Ascending aorta (tissue), 2 donors: ENCODE data around the gene TMEM53. TPM values are rescaled to one million over a fixed set of nuclear protein-coding genes. Genes with fewer than 3 reads are reported as not detected.

Experiments
- DNase-seq, 2 donors: peaks; one replicate each; pipeline ENCODE4 v3.0.0-alpha.2; 2019; ENCODE audit warnings: low spot score in 2 of 2
- H3K27ac ChIP-seq, 2 donors: fragments of 200-600 bp; sonication (generic); one replicate each; pipeline ENCODE4 v1.5.1; 2016 to 2017; ENCODE audit warnings: mild to moderate bottlenecking in 1 of 2
- H3K27me3 ChIP-seq: fragments of 200-600 bp; sonication (generic); one replicate; pipeline ENCODE4 v1.5.1; 2017
- H3K36me3 ChIP-seq, 2 donors: fragments of 200-600 bp; sonication (generic); one replicate each; pipeline ENCODE4 v1.5.1; 2016
- H3K4me1 ChIP-seq, 2 donors: fragments of 200-600 bp; sonication (generic); one replicate each; pipeline ENCODE4 v1.5.1; 2016 to 2017; ENCODE audit warnings: mild to moderate bottlenecking in 1 of 2
- H3K4me3 ChIP-seq, 2 donors: fragments of 200-600 bp; sonication (generic); one replicate each; pipeline ENCODE4 v1.5.1; 2016 to 2017; ENCODE audit warnings: mild to moderate bottlenecking in 1 of 2
- H3K9me3 ChIP-seq, 2 donors: fragments of 200-600 bp; sonication (generic); one replicate each; pipeline ENCODE4 v1.5.1; 2016
- intact Hi-C: fragments of 100-400 bp; cut with DNase I; formaldehyde crosslinking; loops from one replicate; pipeline ENCODE4 v1.15.1; 2023
- total RNA-seq: library from RNA; depleted of rRNA; stranded (reverse); fragments of >200 nt; gene quantifications from one replicate; pipeline ENCODE4 v1.1.0, GENCODE V29; 2016
- TF ChIP-seq, protein P1 (sequence below), 3 experiments: fragments of 200-600 bp in 2 of 3; fragments of 450-650 bp in 1 of 3; sonication (generic) in 2 of 3; IDR thresholded peaks; one replicate each; pipeline ENCODE4 v1.5.1; 2016 to 2019; ENCODE audit warnings: antibody characterized with exemption in 3 of 3, mild to moderate bottlenecking in 1 of 3, moderate library complexity in 1 of 3

Gene TMEM53
- total RNA-seq, 1 donor from 2014 or later = 9.2 TPM

DNA sequence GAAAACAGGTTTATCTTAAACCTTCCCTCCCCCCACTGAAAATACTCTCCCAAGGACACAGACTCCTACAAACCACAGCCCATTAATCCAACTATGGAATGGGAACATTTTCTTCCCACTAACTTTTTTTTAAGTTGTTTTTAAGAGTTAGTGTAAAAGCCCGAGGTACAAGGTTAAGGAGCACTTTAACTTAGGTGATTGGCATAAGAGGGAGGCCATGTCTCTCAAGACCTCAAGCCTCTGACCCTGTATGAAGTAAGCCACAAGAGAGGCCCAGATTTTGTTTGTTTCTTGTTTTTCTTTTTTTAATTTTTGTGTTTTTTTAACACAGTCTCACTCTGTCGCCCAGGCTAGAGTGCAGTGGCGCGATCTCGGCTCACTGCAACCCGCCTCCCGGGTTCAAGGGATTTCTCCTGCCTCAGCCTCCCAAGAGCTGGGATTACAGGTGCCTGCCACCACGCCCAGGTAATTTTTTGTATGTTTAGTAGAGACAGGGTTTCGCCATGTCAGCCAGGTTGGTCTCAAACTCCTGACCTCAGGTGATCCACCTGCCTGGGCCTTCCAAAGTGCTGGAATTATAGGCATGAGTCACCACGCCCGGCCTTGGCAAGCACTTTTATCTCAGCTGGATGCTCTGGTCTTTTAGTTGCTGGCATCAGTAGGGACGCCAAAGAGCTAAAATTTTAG, 14.6 kb upstream of the TMEM53 start:
- Histone ChIP-seq H3K4me3 (no peak overlapping the region), H3K9me3 (no peaks in the 10 kb centered on the region), H3K4me1 (no peaks in the 10 kb centered on the region), H3K27me3 (no peaks in the 10 kb centered on the region), H3K27ac (no peak overlapping the region), H3K36me3 (no peaks in the 10 kb centered on the region)
- DNase-seq = no peak
- TF ChIP-seq, protein P1, sequence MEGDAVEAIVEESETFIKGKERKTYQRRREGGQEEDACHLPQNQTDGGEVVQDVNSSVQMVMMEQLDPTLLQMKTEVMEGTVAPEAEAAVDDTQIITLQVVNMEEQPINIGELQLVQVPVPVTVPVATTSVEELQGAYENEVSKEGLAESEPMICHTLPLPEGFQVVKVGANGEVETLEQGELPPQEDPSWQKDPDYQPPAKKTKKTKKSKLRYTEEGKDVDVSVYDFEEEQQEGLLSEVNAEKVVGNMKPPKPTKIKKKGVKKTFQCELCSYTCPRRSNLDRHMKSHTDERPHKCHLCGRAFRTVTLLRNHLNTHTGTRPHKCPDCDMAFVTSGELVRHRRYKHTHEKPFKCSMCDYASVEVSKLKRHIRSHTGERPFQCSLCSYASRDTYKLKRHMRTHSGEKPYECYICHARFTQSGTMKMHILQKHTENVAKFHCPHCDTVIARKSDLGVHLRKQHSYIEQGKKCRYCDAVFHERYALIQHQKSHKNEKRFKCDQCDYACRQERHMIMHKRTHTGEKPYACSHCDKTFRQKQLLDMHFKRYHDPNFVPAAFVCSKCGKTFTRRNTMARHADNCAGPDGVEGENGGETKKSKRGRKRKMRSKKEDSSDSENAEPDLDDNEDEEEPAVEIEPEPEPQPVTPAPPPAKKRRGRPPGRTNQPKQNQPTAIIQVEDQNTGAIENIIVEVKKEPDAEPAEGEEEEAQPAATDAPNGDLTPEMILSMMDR (IDR thresholded peaks at IDR 0.05) = no peak
- intact Hi-C loops = no loop called here

DNA sequence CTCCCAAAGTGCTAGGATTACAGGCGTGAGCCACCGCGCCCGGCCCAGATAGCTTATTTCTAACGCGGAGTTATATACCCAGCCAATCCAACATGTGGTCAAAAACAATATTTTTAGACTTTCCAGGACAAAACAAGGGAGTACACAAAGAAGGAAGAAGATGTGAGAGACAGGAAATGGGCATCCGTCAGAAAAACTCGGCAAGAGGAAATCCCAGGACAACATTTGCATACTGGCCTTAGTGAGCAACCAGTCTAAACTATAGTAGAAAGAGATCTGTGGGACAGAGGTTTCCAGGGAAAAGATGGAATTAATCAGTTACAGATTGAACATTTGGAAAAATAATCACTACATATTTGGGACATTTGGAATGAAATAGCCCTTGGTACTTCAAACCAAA, 11.6 kb upstream of the TMEM53 start:
- intact Hi-C loops = no loop called here
- DNase-seq = no peak
- no peaks in the 10 kb centered on the region for H3K36me3 ChIP-seq
- H3K27me3 ChIP-seq = no peaks in the 10 kb centered on the region
- no peaks in the 10 kb centered on the region for H3K9me3 ChIP-seq
- no peak overlapping the region for H3K4me3 ChIP-seq
- no peak overlapping the region for H3K27ac ChIP-seq
- TF ChIP-seq, protein P1 (IDR thresholded peaks at IDR 0.05) = no peak
- no peaks in the 10 kb centered on the region for H3K4me1 ChIP-seq

DNA sequence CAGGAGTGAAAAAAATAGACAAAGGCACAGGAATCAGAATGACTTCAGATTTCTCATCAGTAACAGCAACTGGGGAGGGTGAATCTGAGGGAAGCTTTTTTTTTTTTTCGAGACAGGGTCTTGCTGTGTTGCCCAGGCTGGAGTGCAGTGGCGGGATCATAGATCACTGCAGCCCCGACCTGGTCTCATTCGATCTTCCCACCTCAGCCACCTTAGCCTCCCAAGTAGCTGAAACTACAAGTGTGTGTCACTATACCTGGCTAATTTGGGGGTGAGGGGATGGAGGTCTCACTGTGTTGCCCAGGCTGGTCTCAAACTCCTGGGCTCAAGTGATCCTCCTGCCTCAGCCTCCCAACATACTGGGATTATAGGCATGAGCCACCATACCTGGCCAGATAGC, 10.9 kb upstream of the TMEM53 start:
- DNase-seq = no peak
- intact Hi-C loops = no loop called here

DNA sequence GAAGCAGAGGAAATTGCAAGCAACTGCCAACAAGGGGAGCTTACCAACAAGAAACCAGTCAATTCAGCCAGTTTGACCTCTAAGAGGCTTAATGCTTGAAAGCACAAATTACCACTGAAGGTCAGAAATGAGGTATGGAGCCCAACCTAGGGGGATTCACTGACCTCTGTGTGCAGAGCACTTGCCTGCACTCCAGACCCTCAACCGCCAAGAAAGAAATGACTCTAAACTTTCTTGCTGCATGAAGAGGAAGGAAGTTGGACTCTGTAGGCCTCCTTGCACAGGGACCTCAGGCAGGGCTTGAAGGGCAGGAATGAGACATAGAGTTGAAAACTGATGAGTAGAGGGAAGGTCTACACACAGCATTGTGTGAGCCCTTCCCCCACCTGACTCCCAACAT, 10.2 kb upstream of the TMEM53 start:
- TF ChIP-seq, protein P1 (IDR thresholded peaks at IDR 0.05) = no peak
- intact Hi-C loops = no loop called here
- Histone ChIP-seq H3K27me3 (no peaks in the 10 kb centered on the region), H3K4me1 (no peaks in the 10 kb centered on the region), H3K27ac (no peak overlapping the region), H3K36me3 (no peaks in the 10 kb centered on the region), H3K9me3 (no peaks in the 10 kb centered on the region), H3K4me3 (no peak overlapping the region)
- no peak for DNase-seq

More for the DNA sequence above, 10.9 kb upstream of the TMEM53 start:
- no peaks in the 10 kb centered on the region for H3K27me3 ChIP-seq
- TF ChIP-seq, protein P1 (IDR thresholded peaks at IDR 0.05) = no peak
- no peak overlapping the region for H3K4me3 ChIP-seq
- no peaks in the 10 kb centered on the region for H3K9me3 ChIP-seq
- no peaks in the 10 kb centered on the region for H3K4me1 ChIP-seq
- no peak overlapping the region for H3K27ac ChIP-seq
- no peaks in the 10 kb centered on the region for H3K36me3 ChIP-seq

DNA sequence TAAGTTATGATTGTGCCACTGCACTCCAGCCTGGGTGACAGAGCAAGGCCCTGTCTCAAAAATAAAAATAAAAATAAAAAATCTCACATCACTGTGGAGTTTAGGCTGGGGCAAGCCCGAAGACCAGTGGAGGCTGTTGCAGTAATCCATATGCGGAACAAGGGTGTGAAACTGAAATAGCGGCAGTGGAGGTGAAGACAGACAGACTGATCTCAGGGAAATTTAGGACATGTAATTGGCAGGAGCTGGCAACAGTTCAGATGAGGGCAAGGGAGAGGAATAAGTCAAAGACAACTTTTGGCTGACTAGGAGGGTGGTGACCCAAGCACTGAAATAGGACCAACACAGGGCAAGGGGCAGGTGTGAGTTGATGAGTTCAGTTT, 8.6 kb upstream of the TMEM53 start:
- Histone ChIP-seq H3K9me3 (no peaks in the 10 kb centered on the region), H3K27ac (no peak overlapping the region), H3K27me3 (no peaks in the 10 kb centered on the region), H3K4me3 (no peak overlapping the region), H3K36me3 (no peaks in the 10 kb centered on the region), H3K4me1 (no peaks in the 10 kb centered on the region)
- intact Hi-C loops = no loop called here
- TF ChIP-seq, protein P1 (IDR thresholded peaks at IDR 0.05) = no peak
- DNase-seq = no peak
